ENCODE data around the gene MICALL1.

MICALL1 gene

GRCh38 chr22:37913233-37913721, 7.2 kb downstream of the MICALL1 start:
- TF ChIP-seq POLR2A (IDR thresholded peaks at IDR 0.05; ENCODE audit: low read length) = no peak
- TF ChIP-seq GATA1 (IDR thresholded peaks at IDR 0.05; ENCODE audit: low read depth, low read length) = no peak
- DNase-seq = no peak

- TF ChIP-seq GATA1 (IDR thresholded peaks at IDR 0.05; ENCODE audit: low read depth, low read length) (no peak), POLR2A (IDR thresholded peaks at IDR 0.05; ENCODE audit: low read length) (no peak)
- no peak for DNase-seq
Observed at GRCh38 chr22:37916311-37916710, 10.2 kb downstream of the MICALL1 start.

GRCh38 chr22:37917874-37918548, 11.9 kb downstream of the MICALL1 start:
- no peak for DNase-seq
- TF ChIP-seq GATA1 (IDR thresholded peaks at IDR 0.05; ENCODE audit: low read depth, low read length) (no peak), POLR2A (IDR thresholded peaks at IDR 0.05; ENCODE audit: low read length) (no peak)

- no peak for DNase-seq
- TF ChIP-seq POLR2A (IDR thresholded peaks at IDR 0.05; ENCODE audit: low read length) = no peak
Observed at GRCh38 chr22:37918580-37919270, 12.6 kb downstream of the MICALL1 start.

- no peak for DNase-seq
- TF ChIP-seq POLR2A (IDR thresholded peaks at IDR 0.05; ENCODE audit: low read length) = no peak
- TF ChIP-seq GATA1 (IDR thresholded peaks at IDR 0.05; ENCODE audit: low read depth, low read length) = no peak
Observed at GRCh38 chr22:37920126-37920525, 14.0 kb downstream of the MICALL1 start.

GRCh38 chr22:37922191-37922590, 16.1 kb downstream of the MICALL1 start:
- TF ChIP-seq POLR2A (IDR thresholded peaks at IDR 0.05; ENCODE audit: low read length) = no peak
- no peak for TF ChIP-seq GATA1 (IDR thresholded peaks at IDR 0.05; ENCODE audit: low read depth, low read length)
- DNase-seq = no peak

GRCh38 chr22:37923927-37924326, 17.8 kb downstream of the MICALL1 start:
- TF ChIP-seq POLR2A (IDR thresholded peaks at IDR 0.05; ENCODE audit: low read length) (no peak), GATA1 (IDR thresholded peaks at IDR 0.05; ENCODE audit: low read depth, low read length) (no peak)
- no peak for DNase-seq

GRCh38 chr22:37924386-37925065, 18.4 kb downstream of the MICALL1 start:
- TF ChIP-seq GATA1 (IDR thresholded peaks at IDR 0.05; ENCODE audit: low read depth, low read length) (no peak), POLR2A (IDR thresholded peaks at IDR 0.05; ENCODE audit: low read length) (no peak)
- DNase-seq = no peak

- no peak for TF ChIP-seq GATA1 (IDR thresholded peaks at IDR 0.05; ENCODE audit: low read depth, low read length)
- no peak for TF ChIP-seq POLR2A (IDR thresholded peaks at IDR 0.05; ENCODE audit: low read length)
- DNase-seq = no peak
Observed at GRCh38 chr22:37925330-37925729, 19.2 kb downstream of the MICALL1 start.

GRCh38 chr22:37925767-37926166, 19.7 kb downstream of the MICALL1 start:
- TF ChIP-seq POLR2A (IDR thresholded peaks at IDR 0.05; ENCODE audit: low read length) (no peak), GATA1 (IDR thresholded peaks at IDR 0.05; ENCODE audit: low read depth, low read length) (no peak)
- no peak for DNase-seq

GRCh38 chr22:37926358-37926757, 20.3 kb downstream of the MICALL1 start:
- TF ChIP-seq GATA1 (IDR thresholded peaks at IDR 0.05; ENCODE audit: low read depth, low read length) = no peak
- TF ChIP-seq POLR2A (IDR thresholded peaks at IDR 0.05; ENCODE audit: low read length) = no peak
- no peak for DNase-seq

- peak; percentile 66 to 82 for DNase-seq
- TF ChIP-seq GATA1 (IDR thresholded peaks at IDR 0.05; ENCODE audit: low read depth, low read length) (no peak), POLR2A (IDR thresholded peaks at IDR 0.05; ENCODE audit: low read length) (no peak)
Observed at GRCh38 chr22:37926771-37927636, 20.9 kb downstream of the MICALL1 start.

- no peak for DNase-seq
- TF ChIP-seq POLR2A (IDR thresholded peaks at IDR 0.05; ENCODE audit: low read length) = no peak
- TF ChIP-seq GATA1 (IDR thresholded peaks at IDR 0.05; ENCODE audit: low read depth, low read length) = no peak
Observed at GRCh38 chr22:37927637-37927936, 21.5 kb downstream of the MICALL1 start.

GRCh38 chr22:37929390-37929789, 23.3 kb downstream of the MICALL1 start:
- no peak for TF ChIP-seq POLR2A (IDR thresholded peaks at IDR 0.05; ENCODE audit: low read length)
- TF ChIP-seq GATA1 (IDR thresholded peaks at IDR 0.05; ENCODE audit: low read depth, low read length) = no peak
- no peak for DNase-seq
